ENCODE results near the gene MAP3K7CL.
A peak's percentile ranks its signal among the peaks of the same experiment; 100 is the strongest.

Gene MAP3K7CL

DNA sequence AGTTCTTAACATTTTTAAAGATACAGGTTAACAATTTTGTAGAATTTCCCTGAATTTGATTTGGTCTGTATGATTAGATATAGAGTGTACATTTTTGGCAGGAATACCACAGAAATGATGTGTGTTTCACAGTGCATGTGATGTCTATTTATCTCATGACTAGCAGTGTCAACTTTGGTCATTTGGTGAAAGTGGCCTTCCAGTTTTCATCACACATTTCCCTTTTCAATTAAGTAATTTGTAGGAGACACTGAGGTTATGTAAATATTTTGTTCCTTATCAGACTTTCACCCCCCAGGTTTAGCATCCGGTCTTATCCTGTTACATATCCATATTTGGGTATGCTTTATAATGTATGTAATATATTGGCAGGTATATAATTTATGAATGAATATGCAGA is 41.8 kb downstream of the MAP3K7CL start:
- DNase-seq = no peak

- no peak for DNase-seq
These were observed 44.2 kb downstream of the MAP3K7CL start for GRCh38 chr21:29174607-29175013.

GRCh38 chr21:29175408-29176134 is 45.1 kb downstream of the MAP3K7CL start:
- DNase-seq = no peak

- DNase-seq = no peak
These were observed 46.2 kb downstream of the MAP3K7CL start for GRCh38 chr21:29176471-29177120.

DNA sequence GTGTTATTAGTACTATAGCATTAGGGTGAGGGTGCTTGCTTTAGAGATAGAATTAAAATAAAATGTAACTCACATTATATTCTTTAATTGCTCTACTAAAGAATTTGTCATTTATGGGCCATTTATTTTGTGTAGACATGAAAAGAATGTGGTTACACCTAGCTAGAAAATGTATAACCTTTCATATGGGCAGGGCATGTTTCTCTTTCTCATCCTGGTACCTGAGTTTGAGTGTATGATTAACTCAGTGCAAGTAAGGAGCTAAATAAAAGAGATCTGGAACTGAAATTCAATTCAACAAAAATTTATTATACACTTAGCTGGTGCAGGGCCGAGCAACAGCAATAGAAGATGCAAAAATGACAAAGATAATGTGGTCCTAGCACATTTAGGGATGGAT is 47.4 kb downstream of the MAP3K7CL start:
- DNase-seq = no peak

DNA sequence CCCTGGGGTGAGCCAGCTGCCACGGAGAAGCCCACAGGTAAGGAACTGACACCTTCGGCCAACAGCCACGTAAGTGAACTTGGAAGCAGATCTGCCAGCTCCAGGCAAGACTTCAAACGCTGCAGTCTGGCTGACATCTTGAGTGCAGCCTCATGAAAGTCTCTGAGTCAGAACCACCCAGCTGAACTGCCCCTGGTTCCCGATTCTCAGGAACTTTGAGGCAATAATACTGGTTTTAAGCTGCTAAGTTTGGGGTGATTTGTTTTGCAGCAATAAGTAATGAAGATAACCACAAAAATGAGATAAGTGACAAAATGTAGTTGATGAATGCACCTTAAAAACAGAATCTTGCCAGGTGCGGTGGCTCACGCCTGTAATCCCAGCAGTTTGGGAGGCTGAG is 48.5 kb downstream of the MAP3K7CL start:
- DNase-seq = no peak

- DNase-seq = no peak
These were observed 49.1 kb downstream of the MAP3K7CL start for GRCh38 chr21:29179503-29179902.

- DNase-seq = no peak
These were observed 51.5 kb downstream of the MAP3K7CL start for GRCh38 chr21:29181799-29182470.

DNA sequence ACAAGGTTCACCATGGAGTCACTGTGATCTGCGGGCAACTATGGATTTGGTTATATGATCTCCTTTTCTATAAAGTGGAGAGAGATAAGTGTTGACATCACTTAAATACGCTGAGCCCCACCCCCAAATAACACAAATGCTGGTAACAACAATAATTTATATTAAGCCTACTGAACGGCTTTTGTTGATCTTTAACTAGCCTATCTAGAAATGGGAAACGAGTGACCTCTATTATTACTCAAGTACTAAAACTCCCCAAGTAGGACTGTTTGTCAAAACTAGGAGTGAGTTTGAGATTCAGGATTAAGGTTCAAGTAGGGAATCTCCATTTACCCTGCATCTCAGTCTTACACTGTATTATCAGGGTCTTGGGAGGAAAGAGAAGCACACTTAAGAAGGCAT is 52.2 kb downstream of the MAP3K7CL start:
- no peak for DNase-seq

DNA sequence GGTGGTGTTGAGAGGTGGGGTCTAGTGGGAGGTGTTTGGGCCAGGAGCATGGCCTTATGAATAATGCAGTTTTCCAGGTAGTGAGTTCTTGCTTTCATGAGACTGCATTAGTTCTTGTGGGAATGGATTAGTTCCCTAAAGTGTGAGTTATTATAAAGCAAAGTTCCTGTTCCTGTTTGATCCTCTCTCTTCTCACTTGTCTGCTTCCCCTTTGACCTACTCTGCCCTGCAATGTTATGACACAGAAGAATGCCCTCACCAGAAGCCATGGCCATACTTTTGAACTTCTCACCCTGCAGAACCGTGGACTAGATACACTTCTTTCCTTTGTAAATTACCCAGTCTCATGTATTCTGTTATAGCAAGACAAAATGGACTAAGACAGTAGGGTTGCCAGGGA is 53.6 kb downstream of the MAP3K7CL start:
- DNase-seq = no peak

DNA sequence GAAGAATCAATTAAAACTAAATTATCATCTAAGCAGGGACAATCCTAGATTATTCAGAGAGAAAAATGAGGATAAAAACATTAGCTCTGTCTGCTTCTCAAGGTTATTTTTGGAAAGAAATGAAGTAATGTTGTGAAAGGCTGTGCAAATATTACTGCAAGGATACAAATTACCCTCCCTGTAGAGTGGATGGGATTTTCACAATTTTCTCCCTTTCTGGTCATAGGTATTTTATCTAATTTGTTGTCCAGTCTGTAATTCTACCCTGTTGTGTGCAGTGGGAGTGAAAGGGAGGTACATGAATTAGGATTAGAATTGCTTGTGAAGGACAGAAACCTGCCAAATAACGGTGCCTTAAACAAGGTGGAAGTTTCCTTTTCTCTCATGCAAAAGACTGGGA is 54.7 kb downstream of the MAP3K7CL start:
- DNase-seq = no peak

GRCh38 chr21:29185633-29186032 is 55.2 kb downstream of the MAP3K7CL start:
- no peak for DNase-seq

DNA sequence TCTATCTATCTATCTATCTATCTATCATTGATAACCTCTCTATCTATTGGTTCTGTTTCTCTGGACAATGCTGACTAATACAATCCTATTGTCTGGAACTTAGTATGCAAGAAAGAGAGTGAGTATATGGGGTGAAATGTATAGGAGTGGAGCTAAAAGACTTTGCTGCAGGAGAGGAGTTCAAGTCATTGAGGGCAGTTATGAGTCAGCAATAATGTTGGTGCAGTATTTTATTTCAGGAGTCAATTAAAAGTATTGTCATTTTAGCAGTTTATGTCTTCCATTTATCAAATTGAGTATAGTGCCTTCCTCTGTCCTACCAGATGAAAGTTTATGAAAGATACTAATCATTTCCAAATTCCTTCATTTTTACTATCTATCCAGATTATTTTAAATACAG is 55.8 kb downstream of the MAP3K7CL start:
- DNase-seq = no peak

DNA sequence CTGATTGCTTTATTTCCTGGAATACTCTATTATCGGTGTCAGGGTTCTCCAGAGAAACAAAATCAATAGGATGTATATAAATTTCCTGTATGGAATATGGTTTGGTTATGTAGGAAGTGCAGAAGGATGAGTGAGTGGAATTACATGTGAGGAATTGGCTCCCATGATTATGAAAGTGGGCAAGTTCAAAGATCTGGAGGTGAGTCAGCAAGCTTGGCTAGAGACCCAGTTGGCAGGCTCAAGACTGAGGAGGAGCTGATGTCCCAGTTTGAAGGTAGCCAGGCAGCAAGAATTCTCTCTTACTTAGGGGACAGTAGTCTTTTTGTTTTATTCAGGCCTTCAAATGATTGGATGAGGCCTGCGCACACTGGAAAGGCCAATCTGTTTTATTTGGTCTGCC is 57.5 kb downstream of the MAP3K7CL start:
- no peak for DNase-seq

DNA sequence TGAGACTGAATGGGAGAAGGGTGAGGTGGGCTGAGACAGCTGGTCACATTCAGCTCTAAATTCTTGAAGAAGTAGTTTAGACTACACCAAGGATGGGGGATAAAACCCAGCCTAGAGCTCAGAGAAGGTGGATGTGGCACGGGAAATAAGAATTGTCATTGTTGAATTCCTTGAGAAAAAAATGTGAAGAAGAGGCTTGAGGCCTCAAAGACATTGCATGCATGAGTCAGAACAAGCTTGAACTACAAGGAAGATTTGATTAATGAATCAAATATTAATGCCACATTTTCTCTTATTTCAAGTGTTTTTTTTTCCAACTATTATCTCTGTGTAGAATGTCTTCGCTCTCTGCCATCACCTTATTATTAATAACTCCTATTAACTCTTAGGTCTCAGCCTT is 58.9 kb downstream of the MAP3K7CL start:
- no peak for DNase-seq

DNA sequence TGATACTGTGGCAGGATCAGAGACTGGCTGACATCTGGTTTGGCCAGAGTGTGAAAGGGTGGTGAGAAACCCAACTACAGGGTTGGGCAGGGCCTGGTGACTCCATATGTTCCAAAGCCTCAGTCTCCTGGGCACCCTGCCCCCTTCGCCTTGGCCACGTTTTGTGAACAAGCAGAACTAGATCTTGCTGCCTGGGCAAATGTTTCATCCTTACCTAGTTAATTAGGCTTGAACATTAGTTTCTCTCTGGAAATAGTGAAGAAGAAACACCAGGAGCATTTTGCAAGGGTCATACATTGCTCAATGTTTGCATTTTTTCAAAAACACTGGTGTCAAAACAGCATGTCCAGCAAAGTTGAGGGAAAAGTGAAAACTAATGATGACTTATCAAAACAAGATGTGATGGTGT is 60.5 kb downstream of the MAP3K7CL start:
- DNase-seq = no peak

DNA sequence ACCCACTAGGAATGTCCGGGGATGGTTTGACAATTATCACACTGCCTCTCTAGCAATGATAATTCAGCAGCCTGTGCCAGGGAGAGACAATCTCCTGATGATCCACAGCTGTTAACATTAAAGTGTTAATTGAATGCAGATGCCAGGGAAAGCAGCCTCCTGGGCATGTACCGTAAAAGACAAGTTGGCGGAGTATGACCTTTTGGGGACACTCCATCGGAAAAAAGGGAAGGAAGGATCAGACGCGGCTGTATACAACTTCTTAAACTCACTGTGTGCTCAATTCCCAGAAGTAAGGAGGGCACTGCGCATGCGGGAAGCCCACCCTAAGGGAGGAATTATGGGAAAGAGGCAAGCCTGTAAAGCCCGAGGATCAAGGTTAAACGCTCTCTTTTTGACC is 62.6 kb downstream of the MAP3K7CL start:
- no peak for DNase-seq

GRCh38 chr21:29193901-29194300 is 63.5 kb downstream of the MAP3K7CL start:
- DNase-seq = no peak

GRCh38 chr21:29194342-29194741 is 63.9 kb downstream of the MAP3K7CL start:
- no peak for DNase-seq

DNA sequence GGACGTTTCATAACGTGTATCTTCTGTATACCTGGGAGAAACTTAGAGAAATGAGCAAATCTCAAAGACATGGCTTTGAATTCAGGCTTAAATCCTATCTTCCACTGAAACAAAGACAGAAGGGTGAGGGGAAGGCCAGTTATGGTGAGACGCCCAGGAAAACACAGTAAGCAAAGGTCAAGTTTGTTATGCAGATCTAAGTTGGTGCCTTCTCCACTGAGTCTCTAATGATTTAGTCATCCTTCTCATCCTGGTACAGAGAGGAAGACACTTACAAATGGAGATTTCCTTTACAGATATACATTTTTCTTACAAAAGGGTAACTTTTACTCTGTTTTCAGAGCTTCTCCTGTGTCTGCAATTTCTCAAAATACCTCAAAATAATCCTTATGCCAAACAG is 64.4 kb downstream of the MAP3K7CL start:
- DNase-seq = no peak

DNA sequence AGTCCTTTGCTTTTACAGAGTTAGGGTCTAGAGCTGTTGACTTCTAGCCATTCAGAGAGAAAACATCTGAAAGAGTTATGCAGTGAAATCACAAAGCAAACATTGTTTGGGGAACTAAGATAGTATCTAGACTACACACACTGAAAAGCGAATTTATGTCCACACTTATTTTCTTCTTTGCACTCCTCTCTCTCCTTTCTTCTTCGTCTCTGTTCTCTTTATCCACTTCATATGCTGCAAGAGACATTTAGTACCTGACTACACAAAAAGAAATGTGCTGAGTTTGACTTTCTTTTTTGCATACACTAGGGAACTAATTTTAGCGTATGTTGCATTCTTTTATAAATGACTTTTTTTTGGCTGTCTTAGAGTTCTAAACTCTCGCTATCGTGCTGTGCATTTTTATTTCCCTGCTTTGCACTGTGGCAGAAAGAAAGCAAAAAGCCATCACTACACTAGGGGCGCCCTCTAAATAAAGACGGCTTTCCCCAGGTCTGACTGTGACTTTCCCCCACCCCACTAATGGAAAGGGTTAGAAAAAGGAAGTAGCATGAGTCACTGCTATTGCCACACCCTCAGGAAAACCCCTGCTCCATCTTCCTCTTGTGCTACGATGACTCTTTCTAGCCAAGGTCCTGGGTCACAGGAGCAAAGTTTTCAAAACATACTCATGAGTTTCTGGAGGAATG is 65.7 kb downstream of the MAP3K7CL start:
- peak; percentile 61 for DNase-seq

DNA sequence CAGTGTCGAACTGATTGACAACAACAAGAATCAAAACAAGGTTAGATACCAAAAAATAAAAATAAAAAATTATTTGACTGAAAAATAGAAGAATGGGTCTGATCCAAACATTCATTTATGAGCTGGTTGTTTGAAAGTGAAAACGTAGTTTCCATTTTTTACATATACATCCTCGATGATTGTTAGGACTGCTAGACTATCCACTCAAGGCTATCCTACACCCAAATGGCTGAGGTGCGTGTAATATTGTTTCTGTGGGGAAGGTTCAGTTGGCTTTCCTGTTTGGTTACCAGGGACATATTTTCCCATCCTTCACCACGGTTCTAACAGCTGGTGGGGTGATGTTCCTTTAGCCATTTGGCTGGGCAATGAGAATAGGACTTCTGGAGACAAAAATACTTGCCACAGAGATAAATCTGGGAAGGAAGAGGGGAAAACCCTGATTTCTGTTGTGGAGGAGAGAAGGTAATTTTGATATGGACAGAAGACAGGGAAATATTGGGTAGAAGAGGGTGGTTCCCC is 66.3 kb downstream of the MAP3K7CL start:
- DNase-seq = no peak

- DNase-seq = no peak
These were observed 70.7 kb downstream of the MAP3K7CL start for GRCh38 chr21:29201186-29201585.

All from activated CD8-positive, alpha-beta memory T cell treated with anti-CD3 and anti-CD28 coated beads, Interleukin-2, amount 50 U/mL, for 48 hours (primary cell).